Neural cell (in vitro differentiated cells): ENCODE data around the gene KIT. TPM values are rescaled to one million over a fixed set of nuclear protein-coding genes. Genes with fewer than 3 reads are reported as not detected.

Experiments used
- H2AFZ ChIP-seq: fragments of 200-600, 300-800 bp; sonication (generic), shearing (Covaris generic); 2 replicates; pipeline ENCODE4 v1.6.0; 2014; ENCODE audit warnings: low read depth, mild to moderate bottlenecking, antibody characterized with exemption, low read length, moderate library complexity
- H3F3A ChIP-seq: fragments of 200-600 bp; shearing (Covaris generic); 2 replicates; pipeline ENCODE4 v1.6.1; 2016; ENCODE audit warnings: mild to moderate bottlenecking, moderate library complexity, mixed read lengths, antibody characterized with exemption, low read length; ENCODE audit not compliant: insufficient read depth, poor library complexity, severe bottlenecking
- H3K27ac ChIP-seq: fragments of 200-600, 300-800 bp; sonication (generic), shearing (Covaris generic); 2 replicates; pipeline ENCODE4 v1.5.1; 2014; ENCODE audit warnings: mild to moderate bottlenecking, low read length, moderate library complexity
- H3K27me3 ChIP-seq: fragments of 300-800, 200-600 bp; sonication (generic), shearing (Covaris generic); 2 replicates; pipeline ENCODE4 v1.6.0; 2014; ENCODE audit warnings: mild to moderate bottlenecking, low read depth, low read length, moderate library complexity; ENCODE audit not compliant: insufficient read depth
- H3K36me3 ChIP-seq: fragments of 300-800, 200-600 bp; sonication (generic), shearing (Covaris generic); 2 replicates; pipeline ENCODE4 v1.5.1; 2014; ENCODE audit warnings: mild to moderate bottlenecking, antibody characterized with exemption, low read length, moderate library complexity; ENCODE audit not compliant: insufficient read depth
- H3K4me2 ChIP-seq: fragments of 300-800, 200-600 bp; sonication (generic), shearing (Covaris generic); 2 replicates; pipeline ENCODE4 v1.6.0; 2014; ENCODE audit warnings: mild to moderate bottlenecking, low read length
- H3K4me3 ChIP-seq: fragments of 300-800, 200-600 bp; sonication (generic), shearing (Covaris generic); 2 replicates; pipeline ENCODE4 v1.5.1; 2014; ENCODE audit warnings: mild to moderate bottlenecking, low read length, moderate library complexity
- H3K79me2 ChIP-seq: fragments of 200-600 bp; shearing (Covaris generic); replicated peaks from 2 replicates; pipeline ENCODE4 v1.6.0; 2014; ENCODE audit warnings: mild to moderate bottlenecking, low read length, moderate library complexity; ENCODE audit not compliant: insufficient read depth
- H3K9ac ChIP-seq: fragments of 300-800, 200-600 bp; sonication (generic), shearing (Covaris generic); 2 replicates; pipeline ENCODE4 v1.6.1; 2016; ENCODE audit warnings: mild to moderate bottlenecking, low read length, mixed read lengths
- H3K9me2 ChIP-seq: fragments of 200-600 bp; shearing (Covaris generic); 2 replicates; pipeline ENCODE4 v1.6.1; 2016; ENCODE audit warnings: mild to moderate bottlenecking, low read length, mixed read lengths; ENCODE audit not compliant: insufficient read depth
- H3K9me3 ChIP-seq: fragments of 200-600, 300-800 bp; sonication (generic), shearing (Covaris generic); 2 replicates; pipeline ENCODE4 v1.6.1; 2016; ENCODE audit warnings: mild to moderate bottlenecking, mixed run types, low read length, moderate library complexity, mixed read lengths
- H4K20me1 ChIP-seq: fragments of 200-600 bp; shearing (Covaris generic); 2 replicates; pipeline ENCODE4 v1.6.1; 2016; ENCODE audit warnings: mild to moderate bottlenecking, mixed run types; ENCODE audit not compliant: insufficient read depth
- EP300 ChIP-seq: fragments of 450-650 bp; conservative IDR thresholded peaks from 2 replicates; pipeline ENCODE4 v1.6.1; 2014; ENCODE audit warnings: antibody characterized with exemption, mild to moderate bottlenecking, moderate library complexity; ENCODE audit not compliant: poor library complexity, severe bottlenecking
- EZH2 ChIP-seq: fragments of 200-600, 300-800 bp; shearing (Covaris generic), sonication (generic); IDR thresholded peaks from 2 replicates; pipeline ENCODE4 v1.6.1; 2014; ENCODE audit warnings: antibody characterized with exemption, low read length, borderline replicate concordance, mild to moderate bottlenecking; ENCODE audit not compliant: insufficient read depth, poor library complexity, severe bottlenecking
- MXI1 ChIP-seq: fragments of 450-650 bp; conservative IDR thresholded peaks from 2 replicates; pipeline ENCODE4 v1.6.1; 2014; ENCODE audit warnings: antibody characterized with exemption, mild to moderate bottlenecking; ENCODE audit not compliant: poor library complexity, severe bottlenecking
- POLR2AphosphoS5 ChIP-seq: IDR thresholded peaks from 2 replicates; pipeline ENCODE4 v1.6.1; 2012
- RAD21 ChIP-seq: fragments of 450-650 bp; conservative IDR thresholded peaks from 2 replicates; pipeline ENCODE4 v1.6.1; 2014; ENCODE audit warnings: antibody characterized with exemption, mild to moderate bottlenecking, moderate library complexity
- SMC3 ChIP-seq: fragments of 450-650 bp; conservative IDR thresholded peaks from 2 replicates; pipeline ENCODE4 v1.6.1; 2014; ENCODE audit warnings: antibody characterized with exemption, mild to moderate bottlenecking, moderate library complexity; ENCODE audit not compliant: poor library complexity
- TAF1 ChIP-seq: IDR thresholded peaks from 2 replicates; pipeline ENCODE4 v1.6.1; 2012; ENCODE audit warnings: low read depth
- polyA plus RNA-seq: library from polyadenylated mRNA; depleted of rRNA; stranded (reverse); fragments of >200 nt; gene quantifications from 2 replicates; pipeline ENCODE4 v1.2.3, GENCODE V29; 2014
- TF ChIP-seq, protein P1 (sequence below): IDR thresholded peaks from 2 replicates; pipeline ENCODE4 v1.6.1; 2012; ENCODE audit warnings: borderline replicate concordance
- TF ChIP-seq, protein P2 (sequence below): fragments of 450-650 bp; IDR thresholded peaks from 2 replicates; pipeline ENCODE4 v1.5.1; 2014; ENCODE audit warnings: antibody characterized with exemption, mild to moderate bottlenecking, moderate library complexity; ENCODE audit not compliant: poor library complexity, severe bottlenecking

The KIT gene
- polyA plus RNA-seq, 1 donor from 2014 or later: 0.95 TPM

DNA sequence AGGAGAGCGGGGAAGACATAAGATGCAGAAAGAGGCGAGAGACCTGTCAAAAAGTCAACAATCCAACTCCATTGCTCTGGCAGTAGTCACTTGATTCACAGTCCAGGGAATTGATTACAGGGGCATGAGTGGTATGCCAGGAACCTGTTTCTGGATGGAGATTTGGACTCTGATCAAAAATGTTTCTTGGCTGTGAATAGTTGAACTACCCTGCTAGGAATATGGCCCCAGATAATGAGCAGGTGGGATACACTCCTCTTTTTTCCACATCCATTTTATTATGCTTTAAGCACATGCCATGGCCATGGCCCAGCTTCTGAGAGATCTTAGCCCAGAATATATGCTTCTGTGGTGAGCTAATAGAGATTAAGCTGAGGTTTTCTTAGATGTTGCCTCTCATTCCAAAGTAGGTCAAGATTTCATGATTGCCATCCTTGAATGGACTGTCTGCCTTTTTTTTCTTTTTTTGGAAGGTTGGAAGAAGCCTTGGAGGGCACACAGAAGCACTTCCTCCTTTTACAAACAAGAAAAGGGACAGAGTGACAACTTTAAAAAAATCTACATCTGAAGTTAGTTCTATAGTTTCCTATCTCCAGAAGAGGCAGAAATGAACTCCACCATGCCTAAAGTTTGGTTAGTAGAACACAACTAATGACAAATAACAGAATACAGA, 121.9 kb downstream of the KIT start:
- Histone ChIP-seq H3K27ac (no peak overlapping the region), H3K4me2 (no peak overlapping the region)

DNA sequence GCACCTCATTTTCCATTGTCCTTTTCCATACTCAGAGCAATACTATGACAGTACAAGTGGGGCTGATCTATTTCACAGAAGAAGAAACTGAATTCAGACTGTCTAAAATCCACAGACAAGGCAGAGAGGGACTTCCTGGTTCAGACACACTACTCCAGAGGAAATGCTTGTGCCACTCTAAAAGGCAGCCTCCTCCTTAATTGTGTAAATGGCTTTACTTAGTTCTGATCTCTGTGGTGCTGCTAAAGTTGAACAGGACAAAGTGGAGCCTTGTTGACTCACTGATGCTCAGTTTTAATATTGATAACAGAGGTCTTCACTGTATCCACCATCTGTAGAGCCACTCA, 122.4 kb downstream of the KIT start:
- H3K9ac ChIP-seq: no peak overlapping the region
- no peak overlapping the region for H3K4me2 ChIP-seq
- H3K9me2 ChIP-seq: no peaks in the 10 kb centered on the region
- no peaks in the 10 kb centered on the region for H3K27me3 ChIP-seq
- H3K4me3 ChIP-seq: no peak overlapping the region
- no peaks in the 10 kb centered on the region for H3K79me2 ChIP-seq
- no peaks in the 10 kb centered on the region for H3F3A ChIP-seq
- no peak overlapping the region for H2AFZ ChIP-seq
- H3K9me3 ChIP-seq: no peaks in the 10 kb centered on the region
- TF ChIP-seq MXI1 (no peak), RAD21 (no peak), EZH2 (no peak), EP300 (no peak), SMC3 (no peak)
- TF ChIP-seq, protein P1, sequence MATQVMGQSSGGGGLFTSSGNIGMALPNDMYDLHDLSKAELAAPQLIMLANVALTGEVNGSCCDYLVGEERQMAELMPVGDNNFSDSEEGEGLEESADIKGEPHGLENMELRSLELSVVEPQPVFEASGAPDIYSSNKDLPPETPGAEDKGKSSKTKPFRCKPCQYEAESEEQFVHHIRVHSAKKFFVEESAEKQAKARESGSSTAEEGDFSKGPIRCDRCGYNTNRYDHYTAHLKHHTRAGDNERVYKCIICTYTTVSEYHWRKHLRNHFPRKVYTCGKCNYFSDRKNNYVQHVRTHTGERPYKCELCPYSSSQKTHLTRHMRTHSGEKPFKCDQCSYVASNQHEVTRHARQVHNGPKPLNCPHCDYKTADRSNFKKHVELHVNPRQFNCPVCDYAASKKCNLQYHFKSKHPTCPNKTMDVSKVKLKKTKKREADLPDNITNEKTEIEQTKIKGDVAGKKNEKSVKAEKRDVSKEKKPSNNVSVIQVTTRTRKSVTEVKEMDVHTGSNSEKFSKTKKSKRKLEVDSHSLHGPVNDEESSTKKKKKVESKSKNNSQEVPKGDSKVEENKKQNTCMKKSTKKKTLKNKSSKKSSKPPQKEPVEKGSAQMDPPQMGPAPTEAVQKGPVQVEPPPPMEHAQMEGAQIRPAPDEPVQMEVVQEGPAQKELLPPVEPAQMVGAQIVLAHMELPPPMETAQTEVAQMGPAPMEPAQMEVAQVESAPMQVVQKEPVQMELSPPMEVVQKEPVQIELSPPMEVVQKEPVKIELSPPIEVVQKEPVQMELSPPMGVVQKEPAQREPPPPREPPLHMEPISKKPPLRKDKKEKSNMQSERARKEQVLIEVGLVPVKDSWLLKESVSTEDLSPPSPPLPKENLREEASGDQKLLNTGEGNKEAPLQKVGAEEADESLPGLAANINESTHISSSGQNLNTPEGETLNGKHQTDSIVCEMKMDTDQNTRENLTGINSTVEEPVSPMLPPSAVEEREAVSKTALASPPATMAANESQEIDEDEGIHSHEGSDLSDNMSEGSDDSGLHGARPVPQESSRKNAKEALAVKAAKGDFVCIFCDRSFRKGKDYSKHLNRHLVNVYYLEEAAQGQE: no peak
- TF ChIP-seq, protein P2, sequence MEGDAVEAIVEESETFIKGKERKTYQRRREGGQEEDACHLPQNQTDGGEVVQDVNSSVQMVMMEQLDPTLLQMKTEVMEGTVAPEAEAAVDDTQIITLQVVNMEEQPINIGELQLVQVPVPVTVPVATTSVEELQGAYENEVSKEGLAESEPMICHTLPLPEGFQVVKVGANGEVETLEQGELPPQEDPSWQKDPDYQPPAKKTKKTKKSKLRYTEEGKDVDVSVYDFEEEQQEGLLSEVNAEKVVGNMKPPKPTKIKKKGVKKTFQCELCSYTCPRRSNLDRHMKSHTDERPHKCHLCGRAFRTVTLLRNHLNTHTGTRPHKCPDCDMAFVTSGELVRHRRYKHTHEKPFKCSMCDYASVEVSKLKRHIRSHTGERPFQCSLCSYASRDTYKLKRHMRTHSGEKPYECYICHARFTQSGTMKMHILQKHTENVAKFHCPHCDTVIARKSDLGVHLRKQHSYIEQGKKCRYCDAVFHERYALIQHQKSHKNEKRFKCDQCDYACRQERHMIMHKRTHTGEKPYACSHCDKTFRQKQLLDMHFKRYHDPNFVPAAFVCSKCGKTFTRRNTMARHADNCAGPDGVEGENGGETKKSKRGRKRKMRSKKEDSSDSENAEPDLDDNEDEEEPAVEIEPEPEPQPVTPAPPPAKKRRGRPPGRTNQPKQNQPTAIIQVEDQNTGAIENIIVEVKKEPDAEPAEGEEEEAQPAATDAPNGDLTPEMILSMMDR: no peak
- no peaks in the 10 kb centered on the region for H4K20me1 ChIP-seq
- H3K27ac ChIP-seq: no peak overlapping the region
- H3K36me3 ChIP-seq: no peaks in the 10 kb centered on the region

More for the DNA sequence above, 121.9 kb downstream of the KIT start:
- Histone ChIP-seq H3K27me3 (no peaks in the 10 kb centered on the region), H2AFZ (no peak overlapping the region), H3K9me3 (no peaks in the 10 kb centered on the region), H4K20me1 (no peaks in the 10 kb centered on the region), H3K79me2 (no peaks in the 10 kb centered on the region), H3F3A (no peaks in the 10 kb centered on the region), H3K36me3 (no peaks in the 10 kb centered on the region), H3K4me3 (no peak overlapping the region), H3K9ac (no peak overlapping the region), H3K9me2 (no peaks in the 10 kb centered on the region)
- TF ChIP-seq, protein P2: no peak
- TF ChIP-seq, protein P1: no peak
- TF ChIP-seq TAF1 (no peak), POLR2AphosphoS5 (no peak), EP300 (no peak), RAD21 (no peak), EZH2 (no peak), MXI1 (no peak), SMC3 (no peak)
